K562 (cell line): Measurements from ENCODE around the gene CBL. TPM values are rescaled to one million over a fixed set of nuclear protein-coding genes. Genes with fewer than 3 reads are reported as not detected.

Source experiments
- ADNP ChIP-seq: fragments of 200-800 bp; sonication (Bioruptor generic); IDR thresholded peaks from 2 replicates; pipeline ENCODE4 v1.6.1; 2016; ENCODE audit warnings: missing genetic modification characterization, missing compliant biosample characterization
- ASH1L ChIP-seq: fragments of 450-650 bp; IDR thresholded peaks from 2 replicates; pipeline ENCODE4 v1.6.1; 2018; ENCODE audit warnings: borderline replicate concordance, mild to moderate bottlenecking, low read depth; ENCODE audit not compliant: partially characterized antibody
- CTCF ChIP-seq, 3 experiments: IDR thresholded peaks in 2 of 3; conservative IDR thresholded peaks in 1 of 3; 2 replicates each; pipeline ENCODE4 v1.5.1; 2011 to 2012; ENCODE audit warnings: low read length in 3 of 3, mild to moderate bottlenecking in 3 of 3, control low read depth in 2 of 3, improper control_type of control experiment in 1 of 3, inconsistent platforms in 1 of 3, low read depth in 1 of 3, mixed read lengths in 1 of 3, moderate library complexity in 1 of 3; ENCODE audit not compliant: insufficient read depth in 2 of 3
- EZH2 ChIP-seq: IDR thresholded peaks from 2 replicates; pipeline ENCODE4 v1.6.1; 2012; ENCODE audit warnings: low read depth, mild to moderate bottlenecking, inconsistent platforms, low read length, borderline replicate concordance
- FOXP1 ChIP-seq: sonication (generic); formaldehyde crosslinking; IDR thresholded peaks from 2 replicates; pipeline ENCODE4 v1.8.0; 2022; ENCODE audit warnings: mild to moderate bottlenecking, missing genetic modification reagents
- GATA2 ChIP-seq: sonication (generic); formaldehyde crosslinking; IDR thresholded peaks from 2 replicates; pipeline ENCODE4 v1.4.0; 2020; ENCODE audit warnings: mild to moderate bottlenecking, missing genetic modification reagents
- HDAC2 ChIP-seq: fragments of 450-650 bp; IDR thresholded peaks from 2 replicates; pipeline ENCODE4 v1.6.1; 2016; ENCODE audit warnings: mild to moderate bottlenecking
- HDGF ChIP-seq: fragments of 450-650 bp; IDR thresholded peaks from 2 replicates; pipeline ENCODE4 v1.6.1; 2016
- KAT7 ChIP-seq: sonication (generic); formaldehyde crosslinking; IDR thresholded peaks from 2 replicates; pipeline ENCODE4 v1.8.0; 2022; ENCODE audit warnings: missing genetic modification reagents, mild to moderate bottlenecking, borderline replicate concordance
- MCM5 ChIP-seq: fragments of 450-650 bp; IDR thresholded peaks from 2 replicates; pipeline ENCODE4 v1.6.1; 2016; ENCODE audit warnings: low read depth
- NCOA1 ChIP-seq: fragments of 450-650 bp; IDR thresholded peaks from 2 replicates; pipeline ENCODE4 v1.6.1; 2016; ENCODE audit warnings: low read depth
- NFATC3 ChIP-seq: fragments of 450-650 bp; IDR thresholded peaks from 2 replicates; pipeline ENCODE4 v1.6.1; 2017; ENCODE audit warnings: mild to moderate bottlenecking
- PHF20 ChIP-seq: fragments of 450-650 bp; IDR thresholded peaks from 2 replicates; pipeline ENCODE4 v1.6.1; 2018; ENCODE audit not compliant: partially characterized antibody
- PKNOX1 ChIP-seq: fragments of 450-650 bp; IDR thresholded peaks from 2 replicates; pipeline ENCODE4 v1.6.1; 2016
- RB1 ChIP-seq: fragments of 450-650 bp; IDR thresholded peaks from 2 replicates; pipeline ENCODE4 v1.6.1; 2017; ENCODE audit warnings: low read depth, mild to moderate bottlenecking
- RUNX1 ChIP-seq: sonication (generic); IDR thresholded peaks from 2 replicates; pipeline ENCODE4 v1.6.1; 2016; ENCODE audit warnings: antibody characterized with exemption, low read depth
- SIRT6 ChIP-seq: IDR thresholded peaks from one replicate; pipeline ENCODE4 v1.6.1; 2012; ENCODE audit warnings: low read depth, mild to moderate bottlenecking, control low read depth, inconsistent platforms, low read length, moderate library complexity
- THAP12 ChIP-seq: fragments of 250-450 bp; sonication (Bioruptor Pico); IDR thresholded peaks from 2 replicates; pipeline ENCODE4 v1.9.0; 2021; ENCODE audit warnings: mild to moderate bottlenecking, inconsistent platforms
- THRAP3 ChIP-seq: fragments of 450-650 bp; IDR thresholded peaks from 2 replicates; pipeline ENCODE4 v1.6.1; 2016; ENCODE audit warnings: mild to moderate bottlenecking, inconsistent platforms, borderline replicate concordance
- ZBTB33 ChIP-seq: sonication (generic); formaldehyde crosslinking; IDR thresholded peaks from 2 replicates; pipeline ENCODE4 v1.8.1; 2023; ENCODE audit warnings: mild to moderate bottlenecking, missing genetic modification reagents
- ZNF134 ChIP-seq: fragments of 250-450 bp; sonication (Bioruptor Pico); conservative IDR thresholded peaks from 2 replicates; pipeline ENCODE4 v1.4.0; 2020
- ZNF224 ChIP-seq: sonication (generic); formaldehyde crosslinking; IDR thresholded peaks from 2 replicates; pipeline ENCODE4 v1.8.0; 2022; ENCODE audit warnings: mild to moderate bottlenecking, missing genetic modification reagents
- ZNF3 ChIP-seq: fragments of 250-450 bp; sonication (Bioruptor Pico); IDR thresholded peaks from 2 replicates; pipeline ENCODE4 v1.5.0; 2021; ENCODE audit warnings: mild to moderate bottlenecking, moderate library complexity
- ZNF445 ChIP-seq: fragments of 250-450 bp; sonication (Bioruptor Pico); IDR thresholded peaks from 2 replicates; pipeline ENCODE4 v1.4.0; 2020; ENCODE audit warnings: low read depth, mild to moderate bottlenecking, moderate library complexity
- polyA plus RNA-seq, 8 experiments: library from polyadenylated mRNA; depleted of rRNA in 4 of 8; stranded (reverse) in 5 of 8; unstranded in 3 of 8; fragments of >200 nt; fragmentation: Nextera tagmentation in 2 of 8; fragmentation: Illumina TruSeq in 1 of 8; extraction: Ambion mirVana in 2 of 8; extraction: Trizol in 1 of 8; gene quantifications; 2 replicates each; pipeline versions ENCODE4 v1.2.1 to v1.2.3, GENCODE V29; 2011 to 2014; ENCODE audit warnings: inconsistent platforms in 1 of 8, missing spikeins in 1 of 8
- total RNA-seq, 7 experiments: library from RNA; depleted of rRNA in 6 of 7; stranded (reverse); fragments of >200 nt in 6 of 7; fragmentation: Illumina TruSeq in 2 of 7; extraction: Trizol in 2 of 7; gene quantifications; 2 replicates each; pipeline versions ENCODE4 v1.2.1 to v1.2.3, GENCODE V29; 2011 to 2021; ENCODE audit warnings: low replicate concordance in 1 of 7

The CBL gene
- total and polyA plus RNA-seq, 9 of the 15 experiments (the other 6 are each of a cell fraction or from before 2014, with no cell fraction given), result 3.2 to 24.9 (median 9.9) TPM

GRCh38 chr11:119168471-119169281 is 37.5 kb upstream of the CBL start, which contains the start of gene NLRX1 (continued):
- no peak for TF ChIP-seq FOXP1
- peak; percentile 96 for TF ChIP-seq HDAC2
- no peak for TF ChIP-seq ZNF3 (CRISPR knock-in tag)
- no peak for TF ChIP-seq RB1
- no peak for TF ChIP-seq SIRT6
- TF ChIP-seq ZNF134, result no peak
- TF ChIP-seq MCM5, result no peak
- no peak for TF ChIP-seq NCOA1
- no peak for TF ChIP-seq ZNF445 (CRISPR knock-in tag)
- no peak for TF ChIP-seq RUNX1
- no peak for TF ChIP-seq ZNF224 (CRISPR knock-in tag)
- no peak for TF ChIP-seq ASH1L
- TF ChIP-seq ADNP (tag), result peak; percentile 97
- TF ChIP-seq KAT7, result no peak
- TF ChIP-seq GATA2 (CRISPR knock-in tag), result no peak
- TF ChIP-seq EZH2, result no peak
- no peak for TF ChIP-seq NFATC3
- TF ChIP-seq THRAP3, result no peak
- TF ChIP-seq PKNOX1, result 0 out of 2 replicates have a peak, but pooled peaks have one; percentile 10
- TF ChIP-seq THAP12, result no peak
- TF ChIP-seq ZBTB33 (CRISPR knock-in tag), result peak; percentile 99
- TF ChIP-seq PHF20, result peak; percentile 49
- TF ChIP-seq CTCF (IDR thresholded peaks at IDR 0.05 in 2 of 3, conservative IDR thresholded peaks at IDR 0.05 in 1 of 3; ENCODE audit: insufficient read depth in 2 of 3, low read depth in 1 of 3, low read length in 3 of 3), result peak; percentile 65 to 68 (median 67)
- TF ChIP-seq HDGF, result no peak
